NCI-H82 (cell line): ENCODE measurements around the gene FOXK2.

Experiments
- DNase-seq: peaks from one replicate; lab custom pipeline; 2025; lab: John Stamatoyannopoulos, UW

FOXK2 gene

GRCh38 chr17:82608816-82609215, 89.3 kb downstream of the FOXK2 start:
- DNase-seq, result no peak

GRCh38 chr17:82609655-82610054, 90.1 kb downstream of the FOXK2 start:
- no peak for DNase-seq

GRCh38 chr17:82611140-82612058, 91.9 kb downstream of the FOXK2 start:
- DNase-seq, result peak; percentile 98

GRCh38 chr17:82613283-82614094, 94.0 kb downstream of the FOXK2 start:
- DNase-seq, result peak; percentile 25

GRCh38 chr17:82614095-82614631, 94.6 kb downstream of the FOXK2 start:
- DNase-seq, result no peak

- DNase-seq, result peak; percentile 19
Measured at GRCh38 chr17:82615084-82616020, 95.8 kb downstream of the FOXK2 start.

- no peak for DNase-seq
Measured at GRCh38 chr17:82616021-82616711, 96.6 kb downstream of the FOXK2 start.

- DNase-seq, result no peak
Measured at GRCh38 chr17:82619211-82619610, 99.7 kb downstream of the FOXK2 start.

- no peak for DNase-seq
Measured at GRCh38 chr17:82619641-82620040, 100.1 kb downstream of the FOXK2 start.

GRCh38 chr17:82623707-82624106, 104.2 kb downstream of the FOXK2 start:
- DNase-seq, result no peak

- no peak for DNase-seq
Measured at GRCh38 chr17:82627405-82627804, 107.9 kb downstream of the FOXK2 start.

GRCh38 chr17:82629748-82630147, 110.2 kb downstream of the FOXK2 start:
- no peak for DNase-seq

- no peak for DNase-seq
Measured at GRCh38 chr17:82630212-82630611, 110.7 kb downstream of the FOXK2 start.

GRCh38 chr17:82631544-82631943, 112.0 kb downstream of the FOXK2 start:
- DNase-seq, result no peak

- DNase-seq, result no peak
Measured at GRCh38 chr17:82632451-82632850, 112.9 kb downstream of the FOXK2 start.

GRCh38 chr17:82633343-82633742, 113.8 kb downstream of the FOXK2 start:
- DNase-seq, result no peak

GRCh38 chr17:82636626-82637598, 117.4 kb downstream of the FOXK2 start:
- no peak for DNase-seq

- no peak for DNase-seq
Measured at GRCh38 chr17:82638183-82638773, 118.7 kb downstream of the FOXK2 start.

GRCh38 chr17:82639628-82640027, 120.1 kb downstream of the FOXK2 start:
- DNase-seq, result no peak
